HK-2 (cell line): ENCODE measurements around the gene LARP6.
"Not testable (repeated sequence)": the region's sequence is repeated elsewhere in the genome, so short reads cannot be mapped to it uniquely, and the experiment has no call there.

Experiments
- DNase-seq: peaks from one replicate; pipeline ENCODE4 v3.0.0-alpha.2; 2018; ENCODE audit not compliant: unreplicated experiment

The LARP6 gene

GRCh38 chr15:70858614-70859321 lies 4.8 kb upstream of the LARP6 start:
- DNase-seq, result not testable (repeated sequence)

DNA sequence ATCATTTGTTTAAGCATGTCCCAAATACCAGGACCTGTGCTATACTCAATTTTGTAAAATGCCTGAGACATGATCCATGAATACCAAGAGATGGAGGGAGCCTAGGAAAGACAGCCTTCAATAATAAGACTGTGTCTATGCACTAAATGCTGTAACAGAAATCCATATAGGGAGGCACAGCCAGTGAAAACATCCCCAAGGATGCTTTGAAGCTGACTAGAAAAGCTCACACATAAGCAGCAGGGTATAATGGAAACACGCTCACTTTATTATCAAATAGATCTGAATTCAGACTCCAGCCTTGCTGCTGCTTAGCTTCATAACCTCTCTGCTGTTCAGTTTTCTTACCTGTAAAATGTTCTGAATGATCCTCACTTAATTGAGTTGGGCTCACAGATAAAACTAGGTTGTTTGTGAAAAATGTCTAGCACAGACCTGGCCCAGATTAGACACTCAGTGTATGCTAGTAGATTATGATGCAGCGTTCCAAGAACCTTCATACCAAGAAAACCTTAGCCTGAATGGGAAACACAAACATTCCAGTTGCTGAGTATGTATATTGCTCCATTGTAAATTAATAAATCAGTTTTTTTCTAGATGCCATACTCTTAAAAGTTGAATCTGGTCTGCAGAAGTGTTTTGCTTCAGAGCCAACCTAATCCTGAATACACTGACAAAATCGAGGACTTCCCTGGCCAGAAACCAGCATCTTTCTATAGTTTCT lies 3.8 kb upstream of the LARP6 start:
- DNase-seq, result no peak

DNA sequence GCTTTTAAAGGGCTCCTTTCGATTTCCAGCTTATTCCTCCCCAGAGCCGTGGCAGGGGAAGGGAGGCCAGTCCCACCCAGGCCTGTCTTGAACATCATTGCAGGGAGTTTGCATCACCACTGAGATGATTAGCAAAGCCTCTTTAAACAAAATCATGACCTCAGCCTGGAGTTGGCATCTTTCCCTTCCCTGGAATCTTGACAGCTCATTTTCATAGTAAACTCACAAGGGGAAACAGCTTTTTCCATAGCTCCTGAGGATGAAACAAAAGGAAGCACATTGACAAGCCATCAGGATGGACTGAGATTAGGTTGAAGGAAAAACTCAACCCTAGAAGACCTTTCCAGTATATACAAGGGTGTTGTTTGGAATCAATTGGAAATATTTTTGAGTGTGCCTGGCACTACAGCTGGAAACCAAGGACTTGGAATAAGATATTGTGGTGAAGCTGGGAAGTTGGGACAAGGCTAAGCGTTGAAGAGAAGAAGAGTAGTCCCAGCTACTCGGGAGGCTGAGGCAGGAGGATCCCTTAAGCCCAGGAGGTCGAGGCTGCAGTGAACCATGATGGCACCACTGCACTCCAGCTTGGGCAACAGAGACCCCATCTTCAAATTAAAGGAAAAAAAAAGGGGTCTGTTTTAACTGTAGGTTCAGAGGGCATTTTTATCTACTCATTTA lies 3.1 kb upstream of the LARP6 start:
- peak; percentile 45 for DNase-seq

- DNase-seq, result no peak
Measured at GRCh38 chr15:70856177-70856883, 2.4 kb upstream of the LARP6 start.

GRCh38 chr15:70855764-70856163 lies 1.8 kb upstream of the LARP6 start:
- DNase-seq, result no peak

- DNase-seq, result no peak
Measured at GRCh38 chr15:70854666-70854976, 664 bp upstream of the LARP6 start.

GRCh38 chr15:70853318-70853972 lies 512 bp downstream of the LARP6 start:
- peak; percentile 48 for DNase-seq

- DNase-seq, result peak; percentile 7
Measured at GRCh38 chr15:70852501-70853317, 1.2 kb downstream of the LARP6 start.

DNA sequence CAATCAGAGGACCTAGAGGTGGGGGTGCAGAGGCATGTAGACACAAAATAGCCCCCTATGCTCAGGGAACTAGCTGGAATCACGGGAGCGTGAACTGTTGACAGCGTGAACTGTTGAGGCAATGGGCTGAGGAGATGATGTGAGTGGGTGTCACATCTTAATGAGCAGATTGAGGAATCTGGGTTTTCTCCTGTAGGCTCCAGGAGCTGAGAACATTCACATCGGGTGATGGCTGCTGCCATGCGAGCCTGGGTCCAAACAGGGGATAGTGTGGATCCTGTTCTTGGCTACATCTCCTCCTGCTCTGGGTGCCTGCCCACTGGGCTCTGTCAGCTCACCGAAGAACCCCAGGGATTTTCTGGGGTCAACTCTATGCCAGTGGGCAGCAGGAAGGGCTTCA lies 2.1 kb downstream of the LARP6 start:
- DNase-seq, result no peak

GRCh38 chr15:70845602-70846360 lies 8.2 kb downstream of the LARP6 start:
- no peak for DNase-seq

GRCh38 chr15:70837476-70837875 lies 16.5 kb downstream of the LARP6 start:
- no peak for DNase-seq

GRCh38 chr15:70835841-70836240 lies 18.1 kb downstream of the LARP6 start:
- DNase-seq, result no peak

DNA sequence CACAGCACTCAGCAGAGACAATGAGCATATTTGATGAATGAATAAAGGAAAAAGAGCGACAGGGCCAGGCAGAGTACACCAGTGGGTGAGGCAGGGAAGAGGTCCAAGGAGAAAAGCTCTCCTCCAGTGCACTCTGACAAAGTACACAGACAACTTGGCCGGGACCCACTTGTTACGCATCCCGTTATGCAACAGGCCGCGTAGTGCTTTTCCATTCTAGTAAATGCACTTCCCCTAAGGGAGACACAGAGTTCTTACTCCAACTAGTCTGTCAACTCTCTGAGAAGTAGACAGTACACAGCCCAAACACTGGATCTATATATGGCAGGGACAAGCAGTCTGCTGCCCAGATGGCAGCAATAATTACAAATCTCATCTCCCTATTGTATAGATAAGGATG lies 18.5 kb downstream of the LARP6 start:
- DNase-seq, result no peak

DNA sequence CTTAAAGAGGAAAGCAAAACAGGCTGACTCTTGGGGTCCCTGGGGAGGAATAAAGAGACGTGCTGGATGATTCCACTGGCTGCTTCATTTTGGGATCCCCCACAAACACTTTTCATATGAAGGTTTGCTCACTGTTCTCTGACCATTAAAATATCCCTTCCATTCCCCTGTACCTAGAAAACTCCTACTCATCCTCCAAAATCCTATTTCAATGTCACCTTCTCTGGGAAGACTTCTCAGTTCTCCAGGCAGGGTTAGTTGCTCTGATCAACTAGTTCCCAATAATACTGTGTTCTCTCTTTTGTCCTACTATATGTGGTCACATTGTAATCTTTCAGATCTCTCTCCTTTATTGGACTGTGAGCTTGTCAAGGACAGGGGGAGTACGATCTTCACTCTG lies 19.0 kb downstream of the LARP6 start:
- no peak for DNase-seq

DNA sequence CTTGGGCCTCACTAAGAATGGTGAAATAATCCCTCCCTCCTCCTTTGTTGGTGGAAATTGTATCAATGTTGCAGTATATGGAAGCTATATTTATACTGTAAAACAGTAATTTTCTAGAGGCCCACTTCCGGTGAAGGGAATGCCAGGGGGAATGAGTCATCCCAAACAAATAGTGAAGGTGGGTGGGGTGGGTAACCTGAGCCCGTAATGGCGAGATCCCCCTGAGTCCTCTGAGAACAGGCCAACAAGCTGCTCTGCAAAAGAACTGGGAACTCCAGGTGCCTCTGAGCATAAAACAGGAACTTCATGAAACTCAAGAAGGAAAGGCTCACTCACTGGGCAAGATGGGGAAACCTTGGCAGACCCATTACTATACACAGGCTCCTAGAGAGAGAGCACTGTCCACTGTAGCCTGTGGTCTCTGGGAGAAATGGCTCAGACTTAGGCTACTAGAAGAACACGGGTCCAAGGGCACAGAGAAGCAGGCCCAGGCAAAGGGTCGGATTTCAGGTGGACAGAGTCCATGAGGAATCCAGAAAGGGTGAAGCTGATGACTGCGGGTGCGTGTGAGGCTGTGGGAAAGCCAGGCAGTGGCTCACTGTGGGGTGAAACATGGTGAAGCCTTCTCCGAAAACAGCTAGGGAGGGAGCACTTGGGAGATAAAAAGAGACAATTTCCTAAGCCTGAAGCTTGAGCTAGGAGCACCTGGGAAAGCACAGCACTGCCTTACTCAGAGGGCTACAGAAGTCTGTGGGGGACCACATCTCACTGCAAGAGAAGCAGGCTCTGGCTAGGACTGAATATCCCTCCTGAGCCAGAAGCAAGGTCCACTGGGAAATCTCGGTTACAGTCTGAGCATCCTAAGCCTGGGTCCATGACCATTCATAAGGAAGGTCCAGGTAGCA lies 19.8 kb downstream of the LARP6 start:
- DNase-seq, result peak; percentile 30

GRCh38 chr15:70833422-70833821 lies 20.5 kb downstream of the LARP6 start:
- no peak for DNase-seq

DNA sequence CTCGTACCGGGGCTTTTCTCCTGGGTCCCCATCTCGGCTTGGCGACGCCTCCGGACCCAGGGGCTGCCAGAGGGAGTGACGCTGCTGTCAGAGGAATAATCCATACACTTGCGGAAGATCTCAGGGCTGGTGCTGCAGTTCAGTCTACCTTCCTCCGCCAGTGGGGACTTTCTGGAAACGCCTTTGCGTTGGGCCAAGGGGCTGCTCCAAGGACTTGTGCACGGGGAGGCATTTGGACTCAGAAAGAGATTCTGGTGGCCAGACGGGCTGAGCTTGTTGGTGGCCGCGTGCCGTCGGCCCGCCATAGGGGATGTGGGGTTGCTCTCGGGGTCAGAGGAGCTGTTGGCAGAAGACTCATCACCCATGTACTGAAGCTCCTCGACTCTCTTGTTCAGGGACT lies 21.8 kb downstream of the LARP6 start:
- DNase-seq, result no peak

GRCh38 chr15:70831094-70831911 lies 22.7 kb downstream of the LARP6 start:
- no peak for DNase-seq
